NCI-H146 treated with DMSO at 0.1 percent for 48 hours (cell line): ENCODE results near the gene METTL1.
"Not testable (repeated sequence)": the region's sequence is repeated elsewhere in the genome, so short reads cannot be mapped to it uniquely, and the experiment has no call there.

ENCODE experiments used
- DNase-seq: peaks from one replicate; lab custom pipeline; 2025; ENCODE audit not compliant: unreplicated experiment; lab: John Stamatoyannopoulos, UW

The METTL1 gene

DNA sequence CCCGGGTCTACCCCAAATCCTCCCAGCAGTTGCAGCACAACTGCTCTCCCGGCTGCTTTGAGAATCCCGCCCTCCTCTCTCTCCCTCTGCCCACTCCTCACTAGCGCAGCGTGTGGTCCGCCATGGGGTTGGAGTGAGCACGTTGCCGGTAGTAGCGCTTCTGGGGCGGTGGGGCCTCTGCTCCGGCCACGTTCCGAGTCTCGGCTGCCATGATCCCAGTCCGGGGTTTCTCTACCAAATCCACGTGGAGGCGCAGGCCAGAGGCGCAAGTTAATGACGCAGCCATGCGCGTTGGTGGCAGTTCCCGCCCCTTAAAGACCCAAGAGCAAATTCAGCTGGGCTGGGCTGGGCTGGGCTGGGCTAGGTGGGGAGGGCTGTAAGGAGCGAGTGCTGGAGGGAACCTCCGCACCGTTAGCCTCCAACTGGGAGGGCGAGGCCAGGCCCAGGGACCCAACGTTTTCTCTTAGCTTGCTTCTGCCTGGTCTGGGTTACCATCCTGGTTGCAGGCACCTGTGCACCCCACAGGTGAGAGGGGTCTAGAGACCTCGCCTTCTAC, at the start of gene METTL1:
METTL1 (minus strand) TSS at position 233 of the 556 bp plus-strand sequence; CDS start at position 211, 22 bp downstream.
- DNase-seq = peak; percentile 84

DNA sequence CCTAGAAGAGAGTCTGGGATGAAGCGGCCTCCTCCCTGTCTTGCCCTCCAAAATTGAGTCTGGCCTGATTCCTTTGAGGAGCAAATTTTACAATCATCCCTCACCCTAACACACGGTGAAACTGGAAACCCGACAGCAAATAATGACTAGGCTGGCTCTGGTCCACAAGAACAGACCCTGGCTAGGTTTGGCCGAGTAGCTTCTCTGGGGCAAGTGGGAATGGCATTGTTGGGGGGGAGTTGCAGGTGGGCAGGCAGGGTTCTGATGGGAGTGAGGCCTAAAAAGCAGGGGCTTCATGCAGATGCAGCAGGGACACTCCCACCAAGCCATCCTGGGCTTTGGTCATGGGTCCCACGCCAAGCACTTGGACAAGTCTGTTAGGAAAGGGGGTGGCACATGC, 49.1 kb upstream of the METTL1 start:
- DNase-seq = not testable (repeated sequence)

DNA sequence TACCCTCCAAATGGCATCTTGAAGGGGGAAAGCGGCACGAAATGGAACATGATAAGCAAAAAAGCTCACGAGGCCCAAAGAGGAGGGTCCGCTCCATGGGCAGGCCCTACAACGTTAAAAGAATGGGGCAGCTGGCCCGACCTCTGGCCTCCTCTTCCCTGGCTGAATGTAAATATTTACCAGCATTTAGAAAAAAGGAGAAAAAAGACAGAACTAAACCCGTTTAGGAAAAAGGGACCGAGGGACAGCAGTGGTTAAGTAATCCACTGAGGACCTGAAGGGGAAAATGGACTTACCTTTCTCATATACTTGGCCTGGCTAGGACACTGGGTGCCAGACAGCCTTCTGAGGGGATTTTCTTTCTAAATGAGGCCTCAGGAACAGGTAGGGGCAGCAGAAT, 48.2 kb upstream of the METTL1 start:
- not testable (repeated sequence) for DNase-seq

DNA sequence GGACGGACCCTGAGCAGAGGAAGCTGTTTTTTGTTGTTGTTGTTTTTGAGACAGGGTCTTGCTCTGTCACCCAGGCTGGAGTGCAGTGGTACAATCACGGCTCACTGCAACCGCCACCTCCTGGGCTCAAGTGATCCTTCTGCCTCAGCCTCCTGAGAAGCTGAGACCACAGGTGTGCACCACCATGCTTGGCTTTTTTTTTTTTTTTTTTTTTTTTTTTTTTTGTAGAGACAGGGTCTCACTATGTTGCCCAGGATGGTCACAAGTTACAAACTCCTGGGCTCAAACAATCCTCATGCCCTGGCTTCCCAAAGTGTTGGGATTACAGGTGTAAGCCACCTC, 46.1 kb upstream of the METTL1 start:
- DNase-seq = not testable (repeated sequence)

DNA sequence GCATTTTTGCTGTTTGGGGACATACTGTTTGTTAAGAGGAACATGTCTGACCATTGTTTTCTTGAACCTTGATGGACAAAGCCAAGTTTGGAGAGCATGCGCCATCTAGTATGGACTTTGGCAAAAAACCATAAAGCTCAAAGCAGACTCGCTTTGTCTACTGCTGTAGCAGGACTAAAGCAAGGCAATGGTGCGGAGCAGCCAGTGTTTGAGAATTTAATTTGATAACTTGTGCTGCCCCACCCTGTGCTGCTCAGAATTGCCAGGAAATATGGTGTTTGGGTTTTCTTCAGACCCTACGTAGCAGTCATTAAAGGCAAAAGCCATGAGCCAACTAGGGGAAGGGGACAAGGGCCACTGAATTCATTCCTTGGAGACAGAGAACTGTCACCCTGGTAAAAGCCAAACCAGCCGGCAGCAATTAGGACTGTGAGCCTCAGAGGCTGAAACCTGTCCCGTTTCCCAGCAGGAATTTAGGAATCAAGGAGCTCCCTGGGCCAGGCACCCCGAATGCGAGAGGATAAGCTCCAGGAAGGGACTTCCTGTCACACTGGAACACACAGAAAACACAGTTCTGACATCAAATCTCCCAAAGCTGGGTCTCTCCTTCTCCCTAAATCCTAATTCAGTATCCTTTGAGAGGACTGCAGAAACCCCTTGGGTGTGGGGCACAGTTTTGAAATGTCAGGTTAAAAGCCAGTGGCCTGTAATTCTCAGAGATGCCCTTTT, 45.5 kb upstream of the METTL1 start:
- DNase-seq = no peak

DNA sequence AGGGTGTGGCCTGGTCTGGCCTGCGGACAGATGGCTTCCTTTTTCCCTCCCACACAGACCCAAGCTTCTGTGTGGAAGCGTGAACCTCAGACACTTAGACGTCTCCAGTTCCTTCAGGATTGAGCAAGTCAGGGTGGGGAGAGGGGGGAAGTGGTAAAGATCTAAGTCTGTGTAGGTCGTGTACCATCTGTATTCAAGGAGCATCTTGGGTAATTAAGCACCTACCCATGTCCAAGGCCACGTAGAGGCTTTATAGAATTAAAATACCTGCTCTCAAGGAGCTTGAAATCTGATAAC, 44.9 kb upstream of the METTL1 start:
- no peak for DNase-seq

DNA sequence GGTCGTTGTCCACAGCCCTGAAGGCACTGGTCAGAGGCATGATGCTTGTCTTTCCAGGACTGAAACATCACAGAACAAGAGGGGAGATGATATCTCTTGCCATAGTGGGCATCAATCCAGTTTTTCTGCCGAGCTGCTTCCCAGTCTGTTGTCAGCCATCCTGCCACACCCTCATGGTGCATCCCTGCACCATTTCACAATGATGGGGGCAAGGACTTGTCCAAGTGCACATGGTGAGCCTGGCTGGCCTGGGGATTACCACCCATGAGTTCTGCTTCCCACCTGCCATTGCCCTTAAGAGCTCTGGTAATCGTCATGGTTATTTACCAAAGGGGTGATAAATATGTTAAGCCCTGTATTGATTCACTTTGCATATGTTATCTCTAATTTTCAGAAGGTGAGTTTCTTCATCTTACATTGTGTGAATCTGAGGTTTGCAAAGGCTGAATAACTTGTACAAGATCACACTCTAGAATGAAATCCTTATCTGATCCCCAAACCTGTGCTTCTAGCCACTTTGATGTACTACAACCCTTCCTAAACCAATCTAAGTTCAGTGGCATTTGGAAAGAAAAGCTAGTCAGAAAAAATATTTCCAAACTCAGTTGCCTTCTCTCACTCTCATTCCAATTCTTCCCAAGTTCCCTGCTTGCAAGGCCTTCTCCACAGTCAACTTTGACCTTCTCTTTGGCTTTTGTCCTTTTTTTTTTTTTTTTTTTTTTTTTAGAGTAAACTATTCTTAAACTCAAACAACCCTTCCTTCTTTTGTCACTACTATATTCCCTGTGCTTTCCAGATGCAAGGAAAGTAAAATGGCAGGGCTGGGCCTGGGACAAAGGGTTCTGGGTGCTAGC, 44.3 kb upstream of the METTL1 start:
- no peak for DNase-seq

DNA sequence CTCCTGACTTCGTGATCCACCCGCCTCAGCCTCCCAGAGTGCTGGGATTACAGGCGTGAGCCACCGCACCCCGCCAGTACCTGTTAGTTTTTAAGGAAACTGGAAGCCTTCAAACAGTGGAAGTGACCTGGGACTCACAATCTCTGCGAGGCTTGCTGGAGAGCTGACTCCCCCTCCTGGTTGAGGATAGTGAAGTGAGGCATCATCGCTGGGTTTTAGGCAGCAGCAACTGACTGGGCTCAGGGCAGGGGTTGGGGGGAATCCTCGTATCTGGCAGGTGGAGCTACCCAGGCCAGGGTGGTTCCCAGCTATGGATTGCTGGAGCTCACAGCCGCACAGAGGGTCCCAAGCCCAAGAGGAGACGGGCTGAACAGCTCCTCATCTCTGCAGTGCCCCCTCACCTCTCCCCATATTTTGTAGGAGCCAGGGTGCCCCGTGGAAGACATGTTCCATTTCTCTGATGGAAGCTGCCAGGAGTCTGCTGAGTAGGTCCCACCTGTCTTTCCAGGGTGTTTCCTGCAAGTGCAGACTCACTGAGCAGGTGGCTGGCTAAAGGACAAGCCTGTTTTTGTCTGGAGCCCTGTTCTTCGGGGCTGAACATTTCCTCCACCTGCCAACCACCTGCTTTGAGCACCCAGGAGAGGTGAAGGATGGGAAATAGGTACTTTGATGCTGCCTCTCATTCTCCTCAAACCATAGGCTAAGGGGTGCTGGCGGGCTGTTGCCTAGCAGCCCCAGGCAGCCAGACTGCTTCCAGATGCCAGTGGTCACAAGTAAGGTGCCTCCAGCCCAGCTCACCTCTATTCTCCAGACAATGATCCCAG, 43.5 kb upstream of the METTL1 start:
- DNase-seq = peak; percentile 29

DNA sequence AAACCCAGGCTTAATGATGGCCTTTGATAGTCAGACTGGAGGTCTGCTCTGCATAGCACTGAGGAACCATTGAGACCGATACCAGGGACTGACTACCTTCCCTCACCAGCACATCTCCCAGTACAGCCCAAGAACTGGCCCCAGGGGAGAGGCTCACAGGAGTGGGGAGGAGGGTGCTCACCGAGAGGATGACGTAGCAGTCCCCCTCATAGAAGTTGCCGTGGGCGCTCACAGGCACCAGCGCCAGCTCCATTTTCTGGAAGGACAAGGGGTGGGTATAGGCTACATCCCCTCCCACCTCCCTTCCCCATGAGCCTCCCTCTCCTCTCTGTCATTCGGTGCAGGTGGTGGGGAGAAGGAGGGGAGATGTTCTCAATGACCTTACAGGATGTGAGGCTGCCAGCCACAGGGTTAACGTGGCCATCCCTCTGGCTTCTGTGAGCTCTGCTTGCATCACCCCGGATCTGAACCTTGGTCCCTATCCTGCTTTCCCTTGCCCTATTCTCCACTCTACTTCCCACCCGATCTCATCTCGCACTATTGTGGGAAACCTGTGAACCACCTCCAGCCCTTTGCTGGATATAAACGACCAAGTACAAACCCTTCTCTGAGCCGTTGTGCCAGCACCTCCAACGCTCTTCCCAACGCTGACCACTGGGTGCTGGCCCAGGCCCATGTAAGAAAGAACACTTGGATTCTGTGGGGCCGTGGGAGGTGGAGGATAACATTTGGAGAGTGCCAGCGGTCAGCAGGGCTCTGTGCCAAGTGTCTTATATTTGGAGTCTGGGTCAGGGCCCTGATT, 42.3 kb upstream of the METTL1 start:
- DNase-seq = no peak

DNA sequence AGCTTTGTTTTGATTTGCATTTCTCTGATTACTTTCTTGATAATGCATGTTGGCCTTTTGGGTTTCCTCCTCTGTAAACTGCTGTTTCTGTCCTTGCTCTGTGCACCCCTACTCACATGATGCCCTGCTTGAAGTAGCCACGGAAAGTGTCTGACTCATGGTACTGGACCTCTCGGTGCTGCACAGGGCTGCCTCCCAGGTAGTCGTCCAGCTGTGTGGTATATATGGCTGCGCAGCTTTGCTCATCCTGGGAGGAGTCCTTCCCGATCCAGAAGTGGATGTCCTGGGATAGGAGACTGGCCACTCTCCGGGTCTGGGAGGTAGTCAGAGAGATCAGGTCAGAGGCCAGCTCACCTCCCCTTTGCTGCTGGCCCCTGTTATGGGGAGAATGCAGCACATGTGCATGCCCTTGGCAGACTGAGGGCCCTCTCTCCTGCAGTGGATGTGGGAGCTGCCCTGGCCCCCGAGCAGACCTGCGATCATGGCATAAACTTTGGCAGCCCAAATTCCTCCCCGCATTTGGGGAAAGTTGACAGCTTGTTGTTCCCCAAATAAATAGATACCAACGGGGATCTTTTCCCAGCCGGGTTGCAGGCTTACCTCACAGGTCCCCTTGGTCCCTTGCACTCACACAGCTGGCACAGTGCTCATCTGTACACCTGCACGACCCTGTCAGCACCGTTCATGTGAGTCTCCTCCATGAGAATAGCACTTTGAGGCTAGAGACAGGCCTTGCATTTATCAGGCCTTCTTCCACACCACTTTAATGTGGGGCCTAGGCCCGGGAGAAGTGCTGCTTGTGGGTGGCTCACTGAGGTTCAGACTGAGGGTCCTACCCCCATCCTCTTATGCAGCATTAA, 41.4 kb upstream of the METTL1 start:
- DNase-seq = no peak

DNA sequence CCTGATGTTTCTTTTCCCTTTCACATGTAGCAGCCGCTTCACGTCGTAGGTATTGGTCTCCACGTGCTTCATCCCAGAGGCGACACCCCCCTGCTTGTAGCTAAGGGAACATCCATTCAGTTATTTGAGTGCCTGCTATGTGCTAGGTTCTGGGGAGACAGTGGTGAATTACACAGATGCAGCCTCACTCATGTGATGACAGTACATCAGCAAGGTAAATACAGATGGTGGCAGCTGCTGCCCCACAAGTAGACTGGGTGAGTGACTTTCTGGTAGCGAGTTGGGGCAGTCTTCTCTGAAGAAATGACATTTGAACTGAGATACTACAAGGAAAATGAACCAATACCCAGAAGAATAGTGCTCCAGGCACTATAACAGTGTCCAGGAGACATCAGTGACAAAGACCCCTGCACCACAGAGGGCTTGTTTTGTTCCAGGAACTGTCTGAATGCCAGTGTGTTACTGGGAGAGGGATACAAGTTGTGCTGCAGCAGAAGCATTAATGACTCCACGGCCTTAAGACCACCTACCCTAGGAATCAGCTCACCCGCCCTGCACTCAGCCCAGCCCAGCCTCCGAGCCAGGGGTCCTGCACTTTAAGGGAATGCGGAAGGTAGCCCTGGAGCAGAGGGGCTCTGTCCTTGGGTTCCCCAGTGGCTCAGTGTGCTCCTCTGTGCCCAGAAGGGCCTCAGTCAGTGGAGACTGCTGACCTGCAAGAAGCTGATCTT, 39.3 kb upstream of the METTL1 start:
- DNase-seq = no peak

DNA sequence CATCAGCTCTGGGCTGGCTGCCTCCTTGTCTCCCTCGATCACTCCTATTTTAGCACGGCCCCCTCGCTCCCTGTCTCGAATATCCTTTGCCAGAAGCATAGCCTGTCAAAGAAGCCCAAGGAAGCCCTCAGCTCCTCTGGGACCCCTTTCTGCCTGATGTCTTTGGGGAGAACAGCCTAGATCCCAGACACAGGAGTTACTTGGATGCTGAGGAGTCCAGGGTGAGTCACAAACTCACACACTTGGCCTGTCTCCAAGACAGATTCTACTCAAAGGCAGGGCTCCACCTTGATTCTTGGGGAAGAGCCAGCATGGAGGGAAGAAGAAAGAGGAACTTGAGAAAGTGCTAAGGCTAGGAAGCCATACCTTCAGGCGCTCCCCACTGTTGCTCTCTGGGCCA, 38.5 kb upstream of the METTL1 start:
- DNase-seq = no peak

DNA sequence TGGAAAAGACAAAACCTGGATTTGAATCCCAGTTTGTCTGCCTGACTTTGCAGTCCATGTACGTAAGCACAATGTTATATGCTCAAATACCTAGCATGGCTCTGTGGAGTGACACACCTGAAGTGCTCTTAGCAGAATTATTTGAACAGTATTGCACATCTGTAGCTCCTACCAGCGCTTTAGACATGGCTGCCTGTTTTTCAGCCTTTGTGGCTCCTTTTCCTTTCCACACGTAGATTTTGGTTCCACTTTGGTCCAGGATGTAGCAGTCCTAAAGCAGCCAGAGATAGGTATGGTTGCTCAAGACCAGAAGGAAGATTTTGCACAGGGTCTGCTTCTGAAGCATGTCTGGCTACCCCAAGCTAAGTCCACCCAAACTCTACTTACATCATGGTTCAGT, 37.5 kb upstream of the METTL1 start:
- no peak for DNase-seq

DNA sequence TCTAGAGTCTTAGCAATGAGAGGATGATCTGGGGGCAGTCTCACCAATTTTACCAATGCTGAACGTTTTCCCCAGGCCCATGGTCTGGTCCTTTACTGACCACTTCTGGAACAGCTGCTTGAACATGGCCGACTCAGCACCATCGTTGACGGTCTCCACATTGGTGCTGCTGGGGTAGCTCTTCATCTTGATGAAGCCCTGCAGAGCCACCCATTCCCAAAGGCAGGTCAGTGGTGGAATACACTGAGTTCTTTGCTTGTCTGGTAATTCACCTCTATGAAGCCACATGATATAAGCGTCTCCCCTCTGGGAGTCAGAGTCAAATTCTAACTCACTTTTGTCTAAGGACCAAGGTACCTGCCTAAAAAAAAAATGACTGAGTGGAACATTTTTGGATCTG, 36.4 kb upstream of the METTL1 start:
- no peak for DNase-seq

DNA sequence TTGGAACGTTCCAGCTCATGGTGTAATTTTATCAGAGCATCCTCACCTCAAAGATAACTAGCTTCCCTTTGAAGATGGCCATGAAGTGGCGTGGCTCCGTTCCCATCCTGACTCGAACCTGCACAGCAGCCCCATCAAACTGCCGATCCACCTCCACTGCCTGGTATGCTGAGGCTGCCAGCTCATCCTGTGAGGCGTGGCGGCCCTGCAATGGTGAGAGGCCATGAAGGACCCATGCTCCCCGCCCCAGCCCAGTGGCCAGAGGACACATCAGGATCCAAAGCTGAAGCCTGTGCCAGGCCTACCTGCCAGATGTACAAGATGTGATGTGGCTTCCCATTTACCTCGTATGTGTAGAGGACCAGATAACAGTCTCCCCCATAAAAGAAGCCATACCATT, 35.4 kb upstream of the METTL1 start:
- DNase-seq = no peak

DNA sequence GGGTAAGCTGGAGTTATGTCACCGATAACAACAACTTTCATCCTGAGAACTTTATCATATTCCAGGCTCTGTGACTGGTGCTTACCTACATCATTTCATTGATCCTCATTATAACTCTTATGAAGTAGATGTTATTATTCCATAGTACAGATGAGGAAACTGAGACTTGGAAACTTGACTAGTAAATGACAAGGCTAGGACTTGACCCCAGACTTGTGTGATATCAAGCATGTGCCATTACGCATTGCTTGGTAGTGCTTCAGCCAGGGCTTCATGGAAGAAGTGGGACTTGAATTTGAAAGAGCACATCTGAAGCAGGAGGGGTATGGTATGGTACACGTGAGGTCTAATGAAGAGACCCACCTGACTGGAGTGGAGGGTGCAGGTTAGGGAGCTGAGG, 34.8 kb upstream of the METTL1 start:
- no peak for DNase-seq

DNA sequence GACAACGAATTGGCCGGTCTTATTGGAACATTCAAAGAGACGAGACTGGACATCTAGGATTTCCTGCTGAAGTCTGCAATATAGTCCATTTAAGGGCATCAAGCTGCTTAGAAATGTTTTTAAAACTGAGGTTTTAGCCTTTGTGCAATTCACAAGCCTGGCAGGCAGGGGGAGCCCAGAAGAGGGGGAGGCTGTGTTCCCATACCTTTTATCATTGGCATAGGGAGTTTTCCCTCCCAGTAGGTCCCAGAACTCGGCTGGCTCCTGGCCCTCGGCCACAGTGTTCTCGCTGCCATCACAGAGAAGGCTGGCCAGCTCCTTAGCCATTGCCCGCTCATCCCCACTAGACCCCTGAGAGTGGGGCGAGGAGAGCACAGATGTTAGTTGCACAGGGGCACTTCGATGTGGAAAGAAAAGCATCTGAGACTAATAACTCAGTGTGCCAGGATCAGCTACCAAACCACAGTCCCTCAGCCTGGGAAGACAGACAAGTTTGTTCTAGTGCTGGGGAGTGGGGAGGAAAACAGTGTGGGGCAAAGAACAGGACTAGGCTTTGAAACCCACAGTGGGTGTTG, 31.5 kb upstream of the METTL1 start:
- DNase-seq = no peak

DNA sequence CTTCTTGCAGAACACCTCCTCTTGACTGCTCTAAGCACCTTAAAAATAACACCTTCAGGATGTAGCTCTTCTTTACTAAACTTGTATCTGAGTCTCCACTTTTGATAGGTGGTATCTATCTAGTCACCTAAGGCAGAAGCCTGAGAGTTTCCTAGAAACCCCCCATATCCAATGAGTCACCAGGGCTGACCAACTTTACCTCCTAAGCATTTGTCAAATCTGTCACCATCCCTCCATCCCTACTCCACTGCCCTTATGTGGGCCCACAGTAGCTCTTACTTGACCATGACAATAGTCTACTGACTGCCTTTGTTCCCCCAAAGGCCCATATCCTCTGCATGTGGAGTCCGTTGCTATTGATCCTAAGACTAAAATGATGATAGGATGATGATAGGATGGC, 30.7 kb upstream of the METTL1 start:
- no peak for DNase-seq

DNA sequence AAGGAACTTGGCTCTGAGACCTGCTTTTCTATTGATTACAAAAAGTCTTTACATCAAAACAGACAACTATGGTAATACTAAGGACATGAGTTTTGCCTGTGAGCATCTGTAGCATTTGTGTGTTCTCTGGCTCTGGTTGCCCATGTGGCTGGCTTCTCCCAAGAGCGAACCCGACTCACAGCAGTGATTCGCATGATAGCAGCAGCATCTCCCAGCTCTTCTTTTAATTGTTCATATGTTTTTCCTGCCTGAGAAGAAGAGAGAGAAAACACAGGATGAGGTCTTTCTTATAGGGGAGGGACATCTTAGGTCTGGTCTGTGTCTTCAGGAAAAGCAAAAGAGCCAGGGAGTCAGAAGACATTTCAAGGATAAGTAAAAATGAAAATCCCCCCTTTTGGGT, 29.1 kb upstream of the METTL1 start:
- DNase-seq = no peak
